ENCODE results near the gene HERC2.
"Not testable (repeated sequence)": the region's sequence is repeated elsewhere in the genome, so short reads cannot be mapped to it uniquely, and the experiment has no call there.

DNA sequence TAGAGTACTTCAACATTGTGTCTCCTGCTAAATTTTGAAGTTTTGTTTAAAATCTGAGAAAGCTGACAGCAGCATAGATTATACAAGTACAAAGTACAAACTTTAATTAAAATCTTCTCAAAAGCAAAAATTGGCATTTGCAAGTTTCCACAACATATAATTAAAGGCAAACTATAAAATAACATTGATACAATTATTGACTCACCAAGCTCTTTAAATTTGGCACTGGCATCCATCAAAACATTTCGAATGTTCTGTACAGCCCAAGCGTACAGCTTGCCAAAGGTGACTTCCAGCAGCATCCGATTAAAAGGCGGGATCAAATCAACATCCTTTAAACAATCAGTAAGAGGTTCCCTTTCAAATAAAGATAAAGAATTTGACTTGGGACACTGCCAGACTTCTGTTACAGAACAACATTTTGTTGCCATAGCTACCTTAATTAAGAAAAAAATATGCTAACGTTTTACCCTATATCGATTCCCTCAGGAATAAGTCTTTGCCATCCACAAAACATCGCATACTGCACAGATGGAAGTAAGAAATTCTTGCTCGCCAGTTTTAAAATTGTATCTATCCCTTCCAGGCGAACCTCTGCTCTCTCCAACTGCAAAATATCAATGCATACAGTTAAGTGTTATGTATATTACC, 92.9 kb downstream of the HERC2 start:
- TF ChIP-seq EZH2 (IDR thresholded peaks at IDR 0.05; ENCODE audit: borderline replicate concordance, low read length), result not testable (repeated sequence)
- TF ChIP-seq, protein P1, sequence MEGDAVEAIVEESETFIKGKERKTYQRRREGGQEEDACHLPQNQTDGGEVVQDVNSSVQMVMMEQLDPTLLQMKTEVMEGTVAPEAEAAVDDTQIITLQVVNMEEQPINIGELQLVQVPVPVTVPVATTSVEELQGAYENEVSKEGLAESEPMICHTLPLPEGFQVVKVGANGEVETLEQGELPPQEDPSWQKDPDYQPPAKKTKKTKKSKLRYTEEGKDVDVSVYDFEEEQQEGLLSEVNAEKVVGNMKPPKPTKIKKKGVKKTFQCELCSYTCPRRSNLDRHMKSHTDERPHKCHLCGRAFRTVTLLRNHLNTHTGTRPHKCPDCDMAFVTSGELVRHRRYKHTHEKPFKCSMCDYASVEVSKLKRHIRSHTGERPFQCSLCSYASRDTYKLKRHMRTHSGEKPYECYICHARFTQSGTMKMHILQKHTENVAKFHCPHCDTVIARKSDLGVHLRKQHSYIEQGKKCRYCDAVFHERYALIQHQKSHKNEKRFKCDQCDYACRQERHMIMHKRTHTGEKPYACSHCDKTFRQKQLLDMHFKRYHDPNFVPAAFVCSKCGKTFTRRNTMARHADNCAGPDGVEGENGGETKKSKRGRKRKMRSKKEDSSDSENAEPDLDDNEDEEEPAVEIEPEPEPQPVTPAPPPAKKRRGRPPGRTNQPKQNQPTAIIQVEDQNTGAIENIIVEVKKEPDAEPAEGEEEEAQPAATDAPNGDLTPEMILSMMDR (IDR thresholded peaks at IDR 0.05; ENCODE audit: low read length), result not testable (repeated sequence)

Measured in OCI-LY1 (cell line).